Activated T-helper 1 cell treated with anti-CD3 and anti-CD28 coated beads, Interleukin-12 subunit alpha, Interleukin-12 subunit beta, Interleukin-2, Interleukin-4 antibody, amounts not matched to agents 30 ng/mL and 10 ng/mL and 1 ng/mL, durations not matched to agents 14 hours and 24 hours and 36 hours (primary cell): ENCODE measurements around the gene QTRT2. TPM values are rescaled to one million over a fixed set of nuclear protein-coding genes. Genes with fewer than 3 reads are reported as not detected.

ENCODE experiments used
- total RNA-seq: library from RNA; stranded (reverse); gene quantifications from 2 replicates; pipeline ENCODE4 v1.2.3, GENCODE V29; 2022

Gene QTRT2
- total RNA-seq, 1 donor from 2014 or later, result 54.9 TPM

Other genes starting within 250 kb of the QTRT2 start
- gene GRAMD1C, start 217.9 kb upstream of the QTRT2 start, total RNA-seq, result 0.05 TPM in 1 of 2 replicates, not detected in the other
- 0.88 and 1.8 TPM in 2 replicates for gene ZDHHC23, start 108.7 kb upstream of the QTRT2 start, total RNA-seq
- 1.1 and 2.1 TPM in 2 replicates for gene CCDC191, start 211 bp upstream of the QTRT2 start, total RNA-seq
- gene DRD3, start 122.3 kb downstream of the QTRT2 start, total RNA-seq, result not detected in 2 replicates
- 0.22 and 0.23 TPM in 2 replicates for gene ZNF80, start 180.8 kb downstream of the QTRT2 start, total RNA-seq
- 5.6 and 5.8 TPM in 2 replicates for gene TIGIT, start 237.3 kb downstream of the QTRT2 start, total RNA-seq